ENCODE data around the gene TIMD4. TPM values are rescaled to one million over a fixed set of nuclear protein-coding genes. Genes with fewer than 3 reads are reported as not detected.

The TIMD4 gene
- total and polyA plus RNA-seq, 2 experiments from 2014 or later: not detected

GRCh38 chr5:156971848-156972525 lies 9.0 kb upstream of the TIMD4 start:
- Histone ChIP-seq H3K9me2 (ENCODE audit: insufficient read depth) (no peaks in the 10 kb centered on the region), H3K27ac (ENCODE audit: low read depth) (no peak overlapping the region), H2AFZ (no peak overlapping the region), H3K36me3 (ENCODE audit: insufficient read depth) (no peaks in the 10 kb centered on the region), H4K20me1 (replicated peaks; ENCODE audit: insufficient read depth) (no peaks in the 10 kb centered on the region), H3K4me3 (no peak overlapping the region), H3K4me2 (no peak overlapping the region), H3F3A (replicated peaks; ENCODE audit: low read depth) (no peaks in the 10 kb centered on the region), H3K27me3 (ENCODE audit: insufficient read depth) (no peaks in the 10 kb centered on the region), H3K79me2 (replicated peaks; ENCODE audit: insufficient read depth) (no peaks in the 10 kb centered on the region), H3K4me1 (ENCODE audit: insufficient read depth) (no peaks in the 10 kb centered on the region)
- peaks cover 3% of the 10 kb centered on the region for H3K27me3 Mint-ChIP-seq (ENCODE audit: insufficient read depth, low read depth, poor library complexity)
- no peak for ATAC-seq
- H3K27ac Mint-ChIP-seq: no peak overlapping the region
- no peaks in the 10 kb centered on the region for H3K4me1 Mint-ChIP-seq
- TF ChIP-seq ZNF462 (CRISPR knock-in tag; IDR thresholded peaks at IDR 0.05) (no peak), STAT1 (IDR thresholded peaks at IDR 0.05; ENCODE audit: unreplicated experiment) (no peak), POLR2AphosphoS5 (IDR thresholded peaks at IDR 0.05; ENCODE audit: low read depth) (no peak), NANOG (IDR thresholded peaks at IDR 0.05; ENCODE audit: borderline replicate concordance) (no peak), ETS1 (IDR thresholded peaks at IDR 0.05) (no peak)
- no peaks in the 10 kb centered on the region for H3K9me3 Mint-ChIP-seq
- DNase-seq (ENCODE audit: low spot score): no peak
- no peaks in the 10 kb centered on the region for H3K36me3 Mint-ChIP-seq (ENCODE audit: low read depth)
- H3K4me3 Mint-ChIP-seq: no peak overlapping the region
